Large intestine (tissue), 3 donors: ENCODE data around the gene GRB14. TPM values are rescaled to one million over a fixed set of nuclear protein-coding genes. Genes with fewer than 3 reads are reported as not detected.
"Not testable (repeated sequence)": the region's sequence is repeated elsewhere in the genome, so short reads cannot be mapped to it uniquely, and the experiment has no call there.

Source experiments
- DNase-seq, 2 donors: peaks; one replicate each; pipeline versions ENCODE4 v3.0.0 to v3.0.0-alpha.2; 2013
- H3K27ac ChIP-seq: one replicate; pipeline ENCODE4 v1.5.1; 2013; ENCODE audit warnings: low read length
- H3K27me3 ChIP-seq: 2 replicates; pipeline ENCODE4 v1.6.1; 2013; ENCODE audit warnings: low read length; ENCODE audit not compliant: control insufficient read depth, insufficient read depth
- H3K36me3 ChIP-seq: 2 replicates; pipeline ENCODE4 v1.6.1; 2013; ENCODE audit warnings: low read length; ENCODE audit not compliant: control insufficient read depth, insufficient read depth
- H3K4me1 ChIP-seq: one replicate; pipeline ENCODE4 v1.6.1; 2013; ENCODE audit warnings: low read length; ENCODE audit not compliant: control insufficient read depth, insufficient read depth
- H3K4me3 ChIP-seq: one replicate; pipeline ENCODE4 v1.5.1; 2013; ENCODE audit warnings: low read length
- H3K9me3 ChIP-seq: one replicate; pipeline ENCODE4 v1.6.1; 2013; ENCODE audit warnings: mild to moderate bottlenecking, low read depth, low read length, moderate library complexity; ENCODE audit not compliant: control insufficient read depth
- WGBS: methylation state at CpG from one replicate; pipeline ENCODE4 v1.1.5; 2013; ENCODE audit warnings: low lambda C conversion rate; ENCODE audit not compliant: insufficient coverage; 5-methylcytosine and 5-hydroxymethylcytosine counted together
- polyA plus RNA-seq: library from polyadenylated mRNA; unstranded; fragments of 120-200 nt; gene quantifications from one replicate; pipeline ENCODE4 v1.2.1, GENCODE V29; 2013

GRB14 gene
- polyA plus RNA-seq, 1 donor, result 8.7 TPM

DNA sequence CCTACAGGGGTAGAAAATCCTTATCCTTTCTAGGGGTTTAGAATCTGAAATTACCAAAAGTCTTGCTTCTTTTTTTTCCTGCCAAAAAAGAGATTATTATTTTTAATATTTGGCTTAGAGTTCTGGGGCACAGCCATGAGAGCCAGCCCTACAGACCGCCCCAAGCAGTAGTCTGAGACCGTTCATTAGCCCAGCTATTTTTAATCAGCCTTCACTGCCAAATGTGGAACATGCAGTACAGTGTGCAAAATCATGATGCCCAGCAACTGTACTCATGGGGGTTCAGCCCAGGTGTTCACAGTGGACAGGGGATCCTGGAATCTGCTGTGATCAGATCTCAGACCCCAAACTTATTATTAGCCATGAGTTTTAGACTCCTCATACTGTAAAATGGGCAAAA is 60.4 kb downstream of the GRB14 start:
- WGBS, result no CpG with 5 or more reads among the region's 2 CpGs
- Histone ChIP-seq H3K27ac (no peak overlapping the region), H3K9me3 (no peaks in the 10 kb centered on the region), H3K4me1 (no peaks in the 10 kb centered on the region), H3K36me3 (no peaks in the 10 kb centered on the region), H3K27me3 (no peaks in the 10 kb centered on the region), H3K4me3 (no peak overlapping the region)
- DNase-seq, result no peak

- H3K27ac ChIP-seq, result no peak overlapping the region
- H3K9me3 ChIP-seq, result no peaks in the 10 kb centered on the region
- no peaks in the 10 kb centered on the region for H3K36me3 ChIP-seq
- no peak for DNase-seq
- H3K4me1 ChIP-seq, result no peaks in the 10 kb centered on the region
- WGBS, result 65% methylated on average over 3 of the region's 4 CpGs
- H3K27me3 ChIP-seq, result no peaks in the 10 kb centered on the region
- H3K4me3 ChIP-seq, result no peak overlapping the region
Measured at GRCh38 chr2:164560181-164560792, 61.0 kb downstream of the GRB14 start.

- no peaks in the 10 kb centered on the region for H3K9me3 ChIP-seq
- no peaks in the 10 kb centered on the region for H3K27me3 ChIP-seq
- H3K4me3 ChIP-seq, result no peak overlapping the region
- no peaks in the 10 kb centered on the region for H3K4me1 ChIP-seq
- no peaks in the 10 kb centered on the region for H3K36me3 ChIP-seq
- no peak overlapping the region for H3K27ac ChIP-seq
- no peak for DNase-seq
- 50% methylated on average over 1 of the region's 2 CpGs for WGBS
Measured at GRCh38 chr2:164558450-164558849, 62.8 kb downstream of the GRB14 start.

- WGBS, result no CpG with 5 or more reads among the region's 2 CpGs
- Histone ChIP-seq H3K27ac (no peak overlapping the region), H3K36me3 (no peaks in the 10 kb centered on the region)
Measured at GRCh38 chr2:164554487-164554886, 66.8 kb downstream of the GRB14 start.

GRCh38 chr2:164551519-164551918 is 69.8 kb downstream of the GRB14 start:
- no peak for DNase-seq
- no peaks in the 10 kb centered on the region for H3K4me1 ChIP-seq
- no peak overlapping the region for H3K4me3 ChIP-seq
- H3K36me3 ChIP-seq, result no peaks in the 10 kb centered on the region
- 100% methylated on average over 3 of the region's 4 CpGs for WGBS
- no peaks in the 10 kb centered on the region for H3K9me3 ChIP-seq
- H3K27me3 ChIP-seq, result no peaks in the 10 kb centered on the region
- H3K27ac ChIP-seq, result no peak overlapping the region

More at GRCh38 chr2:164554487-164554886, 66.8 kb downstream of the GRB14 start:
- H3K4me1 ChIP-seq, result no peaks in the 10 kb centered on the region
- H3K9me3 ChIP-seq, result no peaks in the 10 kb centered on the region
- H3K27me3 ChIP-seq, result no peaks in the 10 kb centered on the region
- DNase-seq, result peak in 1 of 2 donors; percentile 14
- H3K4me3 ChIP-seq, result no peak overlapping the region

DNA sequence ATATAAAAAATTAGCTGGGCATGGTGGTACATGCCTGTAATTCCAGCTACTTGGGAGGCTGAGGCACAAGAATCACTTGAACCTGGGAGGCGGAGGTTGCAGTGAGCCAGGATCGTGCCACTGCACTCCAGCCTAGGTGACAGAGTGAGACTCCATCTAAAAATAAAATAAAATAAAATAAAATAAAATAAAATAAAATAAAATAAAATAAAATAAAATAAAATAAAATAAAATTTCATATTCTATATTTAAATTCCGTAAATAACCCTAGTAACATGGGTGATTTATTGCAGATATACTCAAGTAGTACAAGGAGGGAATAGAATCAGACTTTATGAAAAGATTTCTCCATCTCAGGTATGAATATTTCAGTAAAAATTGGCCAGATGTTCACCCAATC is 71.6 kb downstream of the GRB14 start:
- H3K4me1 ChIP-seq, H3K27me3 ChIP-seq, H3K27ac ChIP-seq, DNase-seq, H3K4me3 ChIP-seq, H3K36me3 ChIP-seq, H3K9me3 ChIP-seq: not testable (repeated sequence)
- 100% methylated on average over 2 of the region's 3 CpGs for WGBS

- H3K27ac ChIP-seq, result no peak overlapping the region
- no peak overlapping the region for H3K4me3 ChIP-seq
- no peak for DNase-seq
- WGBS, result 92% methylated on average over 2 of the region's 5 CpGs
- H3K9me3 ChIP-seq, result no peaks in the 10 kb centered on the region
- no peaks in the 10 kb centered on the region for H3K36me3 ChIP-seq
- no peaks in the 10 kb centered on the region for H3K4me1 ChIP-seq
- H3K27me3 ChIP-seq, result no peaks in the 10 kb centered on the region
Measured at GRCh38 chr2:164545484-164545883, 75.8 kb downstream of the GRB14 start.

DNA sequence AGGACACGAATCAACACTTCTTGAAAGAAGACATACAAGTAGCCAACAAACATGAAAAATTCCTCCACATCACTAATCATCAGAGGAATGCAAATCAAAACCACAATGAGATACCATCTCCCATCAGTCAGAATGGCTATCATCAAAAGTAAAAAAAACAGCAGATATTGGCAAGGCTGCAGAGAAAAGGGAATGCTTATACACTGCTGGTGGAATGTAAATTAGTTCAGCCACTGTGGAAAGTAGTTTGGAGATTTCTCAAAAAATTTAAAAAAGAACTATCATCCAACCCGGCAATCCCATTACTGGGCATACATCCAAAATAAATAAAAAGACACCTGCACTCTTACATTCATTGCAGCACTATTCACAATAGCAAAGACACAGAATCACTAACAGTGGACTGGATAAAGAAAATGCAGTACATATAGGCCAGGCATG is 78.7 kb downstream of the GRB14 start:
- Histone ChIP-seq H3K4me1 (no peaks in the 10 kb centered on the region), H3K4me3 (no peak overlapping the region), H3K27me3 (no peaks in the 10 kb centered on the region), H3K36me3 (no peaks in the 10 kb centered on the region), H3K9me3 (no peaks in the 10 kb centered on the region), H3K27ac (no peak overlapping the region)
- WGBS, result 88% methylated on average over 1 of the region's 2 CpGs
- DNase-seq, result no peak

GRCh38 chr2:164538240-164538866 is 82.9 kb downstream of the GRB14 start:
- Histone ChIP-seq H3K9me3 (no peaks in the 10 kb centered on the region), H3K4me1 (no peaks in the 10 kb centered on the region), H3K27me3 (no peaks in the 10 kb centered on the region), H3K36me3 (no peaks in the 10 kb centered on the region), H3K27ac (no peak overlapping the region), H3K4me3 (no peak overlapping the region)
- DNase-seq, result no peak
- 100% methylated on average over 2 of the region's 3 CpGs for WGBS

DNA sequence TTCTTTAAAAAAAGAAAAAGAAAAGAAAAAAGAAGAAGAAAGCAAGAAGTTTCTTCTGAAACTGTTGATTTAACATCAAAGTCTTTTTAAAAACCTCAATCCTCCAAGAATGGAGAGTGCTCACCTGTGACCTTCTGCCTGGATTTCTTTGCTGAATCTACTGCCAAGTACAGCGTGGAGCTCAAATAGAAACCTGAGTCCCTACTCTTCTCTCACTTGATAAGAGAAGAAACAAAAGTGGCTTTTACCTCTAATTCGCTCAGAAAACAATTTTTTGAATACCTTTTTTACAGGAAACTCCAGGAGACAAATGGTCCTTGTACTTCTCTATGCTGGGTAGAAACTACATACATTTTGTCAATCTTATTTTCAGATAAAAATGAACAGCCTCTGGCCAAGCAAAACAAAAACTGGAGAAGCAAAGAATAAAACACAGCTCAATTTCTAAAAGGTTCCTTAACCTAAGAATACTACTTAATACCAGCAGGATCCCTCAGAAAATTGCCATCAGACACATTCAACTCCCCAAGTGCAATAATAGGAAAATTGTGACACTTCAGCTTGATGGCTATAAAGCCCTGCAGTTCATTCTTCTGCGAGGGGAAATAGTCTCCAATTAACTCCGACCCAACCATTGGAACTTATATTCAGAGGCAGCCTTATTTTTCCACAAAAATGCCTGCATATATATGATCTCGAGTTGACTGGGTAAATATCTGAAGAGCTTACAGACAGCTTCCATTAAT is 85.8 kb downstream of the GRB14 start:
- H3K27ac ChIP-seq, result no peak overlapping the region

More for the DNA sequence above, 85.8 kb downstream of the GRB14 start:
- Histone ChIP-seq H3K4me1 (no peaks in the 10 kb centered on the region), H3K4me3 (no peak overlapping the region), H3K9me3 (no peaks in the 10 kb centered on the region), H3K27me3 (no peaks in the 10 kb centered on the region), H3K36me3 (no peaks in the 10 kb centered on the region)
- no CpG with 5 or more reads among the region's 5 CpGs for WGBS
- DNase-seq, result no peak
